Neural cell (in vitro differentiated cells): Measurements from ENCODE around the gene FAM13B. TPM values are rescaled to one million over a fixed set of nuclear protein-coding genes. Genes with fewer than 3 reads are reported as not detected.

Experiments
- H2AFZ ChIP-seq: fragments of 200-600, 300-800 bp; sonication (generic), shearing (Covaris generic); 2 replicates; pipeline ENCODE4 v1.6.0; 2014; ENCODE audit warnings: low read depth, mild to moderate bottlenecking, antibody characterized with exemption, low read length, moderate library complexity
- H3F3A ChIP-seq: fragments of 200-600 bp; shearing (Covaris generic); 2 replicates; pipeline ENCODE4 v1.6.1; 2016; ENCODE audit warnings: mild to moderate bottlenecking, moderate library complexity, mixed read lengths, antibody characterized with exemption, low read length; ENCODE audit not compliant: insufficient read depth, poor library complexity, severe bottlenecking
- H3K27ac ChIP-seq: fragments of 200-600, 300-800 bp; sonication (generic), shearing (Covaris generic); 2 replicates; pipeline ENCODE4 v1.5.1; 2014; ENCODE audit warnings: mild to moderate bottlenecking, low read length, moderate library complexity
- H3K27me3 ChIP-seq: fragments of 300-800, 200-600 bp; sonication (generic), shearing (Covaris generic); 2 replicates; pipeline ENCODE4 v1.6.0; 2014; ENCODE audit warnings: mild to moderate bottlenecking, low read depth, low read length, moderate library complexity; ENCODE audit not compliant: insufficient read depth
- H3K36me3 ChIP-seq: fragments of 300-800, 200-600 bp; sonication (generic), shearing (Covaris generic); 2 replicates; pipeline ENCODE4 v1.5.1; 2014; ENCODE audit warnings: mild to moderate bottlenecking, antibody characterized with exemption, low read length, moderate library complexity; ENCODE audit not compliant: insufficient read depth
- H3K4me2 ChIP-seq: fragments of 300-800, 200-600 bp; sonication (generic), shearing (Covaris generic); 2 replicates; pipeline ENCODE4 v1.6.0; 2014; ENCODE audit warnings: mild to moderate bottlenecking, low read length
- H3K4me3 ChIP-seq: fragments of 300-800, 200-600 bp; sonication (generic), shearing (Covaris generic); 2 replicates; pipeline ENCODE4 v1.5.1; 2014; ENCODE audit warnings: mild to moderate bottlenecking, low read length, moderate library complexity
- H3K79me2 ChIP-seq: fragments of 200-600 bp; shearing (Covaris generic); replicated peaks from 2 replicates; pipeline ENCODE4 v1.6.0; 2014; ENCODE audit warnings: mild to moderate bottlenecking, low read length, moderate library complexity; ENCODE audit not compliant: insufficient read depth
- H3K9ac ChIP-seq: fragments of 300-800, 200-600 bp; sonication (generic), shearing (Covaris generic); 2 replicates; pipeline ENCODE4 v1.6.1; 2016; ENCODE audit warnings: mild to moderate bottlenecking, low read length, mixed read lengths
- H3K9me2 ChIP-seq: fragments of 200-600 bp; shearing (Covaris generic); 2 replicates; pipeline ENCODE4 v1.6.1; 2016; ENCODE audit warnings: mild to moderate bottlenecking, low read length, mixed read lengths; ENCODE audit not compliant: insufficient read depth
- H3K9me3 ChIP-seq: fragments of 200-600, 300-800 bp; sonication (generic), shearing (Covaris generic); 2 replicates; pipeline ENCODE4 v1.6.1; 2016; ENCODE audit warnings: mild to moderate bottlenecking, mixed run types, low read length, moderate library complexity, mixed read lengths
- H4K20me1 ChIP-seq: fragments of 200-600 bp; shearing (Covaris generic); 2 replicates; pipeline ENCODE4 v1.6.1; 2016; ENCODE audit warnings: mild to moderate bottlenecking, mixed run types; ENCODE audit not compliant: insufficient read depth
- EP300 ChIP-seq: fragments of 450-650 bp; conservative IDR thresholded peaks from 2 replicates; pipeline ENCODE4 v1.6.1; 2014; ENCODE audit warnings: antibody characterized with exemption, mild to moderate bottlenecking, moderate library complexity; ENCODE audit not compliant: poor library complexity, severe bottlenecking
- EZH2 ChIP-seq: fragments of 200-600, 300-800 bp; shearing (Covaris generic), sonication (generic); IDR thresholded peaks from 2 replicates; pipeline ENCODE4 v1.6.1; 2014; ENCODE audit warnings: antibody characterized with exemption, low read length, borderline replicate concordance, mild to moderate bottlenecking; ENCODE audit not compliant: insufficient read depth, poor library complexity, severe bottlenecking
- MXI1 ChIP-seq: fragments of 450-650 bp; conservative IDR thresholded peaks from 2 replicates; pipeline ENCODE4 v1.6.1; 2014; ENCODE audit warnings: antibody characterized with exemption, mild to moderate bottlenecking; ENCODE audit not compliant: poor library complexity, severe bottlenecking
- POLR2AphosphoS5 ChIP-seq: IDR thresholded peaks from 2 replicates; pipeline ENCODE4 v1.6.1; 2012
- RAD21 ChIP-seq: fragments of 450-650 bp; conservative IDR thresholded peaks from 2 replicates; pipeline ENCODE4 v1.6.1; 2014; ENCODE audit warnings: antibody characterized with exemption, mild to moderate bottlenecking, moderate library complexity
- SMC3 ChIP-seq: fragments of 450-650 bp; conservative IDR thresholded peaks from 2 replicates; pipeline ENCODE4 v1.6.1; 2014; ENCODE audit warnings: antibody characterized with exemption, mild to moderate bottlenecking, moderate library complexity; ENCODE audit not compliant: poor library complexity
- TAF1 ChIP-seq: IDR thresholded peaks from 2 replicates; pipeline ENCODE4 v1.6.1; 2012; ENCODE audit warnings: low read depth
- polyA plus RNA-seq: library from polyadenylated mRNA; depleted of rRNA; stranded (reverse); fragments of >200 nt; gene quantifications from 2 replicates; pipeline ENCODE4 v1.2.3, GENCODE V29; 2014
- TF ChIP-seq, protein P1 (sequence below): fragments of 450-650 bp; IDR thresholded peaks from 2 replicates; pipeline ENCODE4 v1.5.1; 2014; ENCODE audit warnings: antibody characterized with exemption, mild to moderate bottlenecking, moderate library complexity; ENCODE audit not compliant: poor library complexity, severe bottlenecking
- TF ChIP-seq, protein P2 (sequence below): IDR thresholded peaks from 2 replicates; pipeline ENCODE4 v1.6.1; 2012; ENCODE audit warnings: borderline replicate concordance

Gene FAM13B
- polyA plus RNA-seq, 1 donor from 2014 or later, result 61.6 TPM

DNA sequence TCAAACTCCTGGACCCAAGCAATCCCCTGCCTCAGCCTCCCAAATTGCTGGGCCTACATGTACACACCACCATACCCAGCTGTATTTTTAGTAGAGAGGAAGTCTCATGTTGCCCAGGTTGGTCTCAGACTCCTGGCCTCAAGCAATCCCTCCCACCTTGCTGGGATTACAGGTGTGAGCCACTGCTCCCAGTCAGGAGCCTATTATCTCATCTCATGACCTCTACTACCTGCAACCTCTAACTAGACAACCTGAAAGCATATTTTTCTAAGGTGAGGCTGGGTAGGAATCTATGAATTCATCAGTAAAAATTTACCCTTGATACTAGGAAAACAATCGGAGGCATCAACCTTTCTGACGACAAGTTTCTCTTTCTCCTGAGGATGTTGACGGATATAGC lies 10.0 kb downstream of the FAM13B start:
- Histone ChIP-seq H3K79me2 (peaks cover 63% of the 10 kb centered on the region), H3K9me3 (no peaks in the 10 kb centered on the region), H3K4me3 (no peak overlapping the region), H3K27me3 (no peaks in the 10 kb centered on the region), H3F3A (no peaks in the 10 kb centered on the region), H3K27ac (no peak overlapping the region), H2AFZ (no peak overlapping the region), H4K20me1 (no peaks in the 10 kb centered on the region), H3K9ac (no peak overlapping the region), H3K4me2 (no peak overlapping the region), H3K36me3 (peaks cover 5% of the 10 kb centered on the region), H3K9me2 (no peaks in the 10 kb centered on the region)
- TF ChIP-seq, protein P1, sequence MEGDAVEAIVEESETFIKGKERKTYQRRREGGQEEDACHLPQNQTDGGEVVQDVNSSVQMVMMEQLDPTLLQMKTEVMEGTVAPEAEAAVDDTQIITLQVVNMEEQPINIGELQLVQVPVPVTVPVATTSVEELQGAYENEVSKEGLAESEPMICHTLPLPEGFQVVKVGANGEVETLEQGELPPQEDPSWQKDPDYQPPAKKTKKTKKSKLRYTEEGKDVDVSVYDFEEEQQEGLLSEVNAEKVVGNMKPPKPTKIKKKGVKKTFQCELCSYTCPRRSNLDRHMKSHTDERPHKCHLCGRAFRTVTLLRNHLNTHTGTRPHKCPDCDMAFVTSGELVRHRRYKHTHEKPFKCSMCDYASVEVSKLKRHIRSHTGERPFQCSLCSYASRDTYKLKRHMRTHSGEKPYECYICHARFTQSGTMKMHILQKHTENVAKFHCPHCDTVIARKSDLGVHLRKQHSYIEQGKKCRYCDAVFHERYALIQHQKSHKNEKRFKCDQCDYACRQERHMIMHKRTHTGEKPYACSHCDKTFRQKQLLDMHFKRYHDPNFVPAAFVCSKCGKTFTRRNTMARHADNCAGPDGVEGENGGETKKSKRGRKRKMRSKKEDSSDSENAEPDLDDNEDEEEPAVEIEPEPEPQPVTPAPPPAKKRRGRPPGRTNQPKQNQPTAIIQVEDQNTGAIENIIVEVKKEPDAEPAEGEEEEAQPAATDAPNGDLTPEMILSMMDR, result no peak
- TF ChIP-seq TAF1 (no peak), POLR2AphosphoS5 (no peak), SMC3 (no peak), RAD21 (no peak), MXI1 (no peak), EP300 (no peak), EZH2 (no peak)
- TF ChIP-seq, protein P2, sequence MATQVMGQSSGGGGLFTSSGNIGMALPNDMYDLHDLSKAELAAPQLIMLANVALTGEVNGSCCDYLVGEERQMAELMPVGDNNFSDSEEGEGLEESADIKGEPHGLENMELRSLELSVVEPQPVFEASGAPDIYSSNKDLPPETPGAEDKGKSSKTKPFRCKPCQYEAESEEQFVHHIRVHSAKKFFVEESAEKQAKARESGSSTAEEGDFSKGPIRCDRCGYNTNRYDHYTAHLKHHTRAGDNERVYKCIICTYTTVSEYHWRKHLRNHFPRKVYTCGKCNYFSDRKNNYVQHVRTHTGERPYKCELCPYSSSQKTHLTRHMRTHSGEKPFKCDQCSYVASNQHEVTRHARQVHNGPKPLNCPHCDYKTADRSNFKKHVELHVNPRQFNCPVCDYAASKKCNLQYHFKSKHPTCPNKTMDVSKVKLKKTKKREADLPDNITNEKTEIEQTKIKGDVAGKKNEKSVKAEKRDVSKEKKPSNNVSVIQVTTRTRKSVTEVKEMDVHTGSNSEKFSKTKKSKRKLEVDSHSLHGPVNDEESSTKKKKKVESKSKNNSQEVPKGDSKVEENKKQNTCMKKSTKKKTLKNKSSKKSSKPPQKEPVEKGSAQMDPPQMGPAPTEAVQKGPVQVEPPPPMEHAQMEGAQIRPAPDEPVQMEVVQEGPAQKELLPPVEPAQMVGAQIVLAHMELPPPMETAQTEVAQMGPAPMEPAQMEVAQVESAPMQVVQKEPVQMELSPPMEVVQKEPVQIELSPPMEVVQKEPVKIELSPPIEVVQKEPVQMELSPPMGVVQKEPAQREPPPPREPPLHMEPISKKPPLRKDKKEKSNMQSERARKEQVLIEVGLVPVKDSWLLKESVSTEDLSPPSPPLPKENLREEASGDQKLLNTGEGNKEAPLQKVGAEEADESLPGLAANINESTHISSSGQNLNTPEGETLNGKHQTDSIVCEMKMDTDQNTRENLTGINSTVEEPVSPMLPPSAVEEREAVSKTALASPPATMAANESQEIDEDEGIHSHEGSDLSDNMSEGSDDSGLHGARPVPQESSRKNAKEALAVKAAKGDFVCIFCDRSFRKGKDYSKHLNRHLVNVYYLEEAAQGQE, result no peak

DNA sequence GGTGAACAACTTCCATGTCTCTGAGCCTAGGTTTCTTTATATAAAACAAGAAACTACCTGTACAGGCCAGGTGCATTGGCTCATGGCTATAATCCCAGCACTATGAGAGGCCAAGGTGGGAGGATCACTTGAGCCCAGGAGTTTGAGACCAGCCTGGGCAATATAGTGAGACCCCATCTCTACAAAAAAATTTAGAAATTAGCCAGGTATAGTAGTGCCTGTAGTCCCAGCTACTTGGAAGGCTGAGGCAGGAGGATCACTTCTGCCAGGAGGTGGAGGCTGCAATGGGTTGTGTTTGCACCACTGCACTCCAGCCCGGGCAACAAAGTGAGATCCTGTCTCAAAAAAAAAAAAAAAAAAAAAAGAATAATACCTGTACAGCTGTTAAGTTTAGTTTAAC lies 11.1 kb downstream of the FAM13B start:
- Histone ChIP-seq H3K9me3 (no peaks in the 10 kb centered on the region), H4K20me1 (no peaks in the 10 kb centered on the region), H2AFZ (no peak overlapping the region), H3K79me2 (peaks cover 55% of the 10 kb centered on the region), H3K9ac (no peak overlapping the region), H3F3A (no peaks in the 10 kb centered on the region), H3K27ac (no peak overlapping the region), H3K4me3 (no peak overlapping the region), H3K27me3 (no peaks in the 10 kb centered on the region), H3K9me2 (no peaks in the 10 kb centered on the region), H3K4me2 (no peak overlapping the region), H3K36me3 (peaks cover 6% of the 10 kb centered on the region)
- TF ChIP-seq RAD21 (no peak), EP300 (no peak), SMC3 (no peak)
- TF ChIP-seq, protein P2, result no peak
- TF ChIP-seq, protein P1, result no peak
